SKM-1 treated with dmso at 0.1 percent for 144 hours (cell line): Measurements from ENCODE around the gene PSMD13.

Experiments
- DNase-seq: peaks from one replicate; lab custom pipeline; 2025; ENCODE audit not compliant: unreplicated experiment; lab: John Stamatoyannopoulos, UW

PSMD13 gene

DNA sequence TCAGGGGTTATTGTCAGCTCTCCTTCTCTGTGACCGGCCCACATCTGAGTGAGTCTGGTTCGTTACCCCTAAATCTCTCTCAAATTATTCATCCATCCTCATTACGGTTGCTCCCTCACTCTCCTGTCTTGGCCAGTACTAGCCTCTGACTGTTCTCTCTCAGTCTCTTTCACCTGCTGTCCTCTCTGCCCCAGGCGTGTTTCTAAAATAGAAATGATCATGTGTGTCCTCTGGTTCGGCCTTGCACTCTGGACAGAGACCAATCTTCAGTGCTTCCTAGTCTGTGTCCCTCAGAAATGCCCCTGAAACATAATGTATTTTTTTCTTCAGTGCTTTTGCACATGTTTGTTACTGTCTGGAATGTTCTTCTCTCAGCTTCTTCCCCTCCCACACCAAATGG lies 4.9 kb downstream of the PSMD13 start:
- no peak for DNase-seq

DNA sequence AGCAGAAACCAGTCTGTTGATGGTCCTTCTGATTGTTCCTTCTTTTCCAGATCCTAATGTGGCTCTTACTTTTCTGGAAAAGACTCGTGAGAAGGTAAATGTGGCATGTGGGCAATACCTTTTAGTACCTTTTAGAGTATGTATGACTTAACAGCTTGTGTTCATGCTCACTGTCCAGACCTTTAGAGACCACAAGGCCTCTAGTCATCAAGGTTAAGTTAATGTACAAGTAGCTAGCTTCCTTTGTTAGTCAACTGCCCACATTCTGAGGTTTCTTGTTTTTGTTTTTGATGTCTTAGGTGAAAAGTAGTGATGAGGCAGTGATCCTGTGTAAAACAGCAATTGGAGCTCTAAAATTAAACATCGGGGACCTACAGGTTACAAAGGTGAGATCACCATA lies 7.6 kb downstream of the PSMD13 start:
- no peak for DNase-seq

DNA sequence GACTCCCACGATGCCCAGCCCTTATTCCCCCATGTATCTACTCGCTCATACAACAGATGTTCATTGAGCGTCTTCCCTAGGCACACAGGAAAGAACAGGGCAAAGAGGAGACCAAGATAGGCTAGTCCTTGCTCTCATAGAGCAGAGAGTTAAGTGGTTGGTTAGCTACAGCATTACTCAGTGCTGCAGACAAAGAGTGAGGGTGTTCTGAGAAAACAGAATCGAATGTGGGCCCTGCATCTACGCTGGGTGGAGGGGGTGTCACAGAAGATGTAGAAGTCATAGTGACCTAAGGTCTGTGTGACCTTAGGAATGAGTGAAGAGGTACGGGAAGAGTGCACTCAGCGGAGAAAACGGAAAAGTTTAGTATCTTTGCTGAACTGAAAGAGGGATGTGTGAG lies 12.3 kb downstream of the PSMD13 start:
- DNase-seq = no peak

DNA sequence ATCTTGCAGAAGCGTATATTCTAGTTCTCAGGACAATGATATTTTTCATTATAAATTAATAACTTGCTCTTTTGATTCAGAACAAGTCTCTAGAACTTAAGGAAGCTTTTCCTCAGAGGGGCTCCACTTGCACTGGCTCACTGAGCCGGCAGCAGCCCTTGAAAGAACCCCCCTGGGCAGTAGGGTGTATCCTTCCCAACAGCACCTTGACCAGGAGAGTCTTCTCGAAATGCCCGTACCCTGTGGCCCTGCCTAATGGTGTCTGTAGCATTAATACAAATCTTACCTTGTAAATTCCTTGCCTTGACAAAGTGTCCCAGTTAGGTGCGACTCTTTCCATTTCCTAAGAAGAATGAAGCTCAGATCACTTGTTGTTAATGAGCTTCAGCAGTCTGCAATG lies 13.5 kb downstream of the PSMD13 start:
- no peak for DNase-seq

DNA sequence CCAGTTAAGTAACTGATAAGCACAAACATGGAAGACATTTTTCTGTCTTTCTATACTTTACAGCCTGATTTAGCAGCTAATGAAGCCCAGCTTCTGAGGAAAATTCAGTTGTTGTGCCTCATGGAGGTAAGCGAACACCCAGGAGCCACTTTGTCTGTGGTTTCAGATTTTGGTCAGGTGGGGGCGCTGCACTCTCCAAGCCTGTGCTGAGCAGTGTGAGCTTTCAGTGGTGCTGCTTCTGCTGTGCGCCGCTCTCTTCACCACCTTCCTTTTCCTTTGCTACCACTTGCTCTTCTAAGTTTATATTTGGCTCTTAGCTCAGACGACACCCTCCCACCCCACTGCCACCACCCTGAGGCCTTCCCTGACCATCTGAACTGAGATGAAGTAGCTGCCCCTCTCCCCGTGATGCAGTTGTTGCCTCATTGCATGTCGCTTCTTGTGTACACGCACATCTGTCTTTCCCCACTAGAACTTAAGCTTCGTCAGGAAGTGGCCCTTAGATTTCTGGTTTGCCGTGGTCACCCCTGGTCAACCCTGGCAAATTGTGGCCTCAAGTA lies 14.0 kb downstream of the PSMD13 start:
- peak; percentile 33 for DNase-seq

DNA sequence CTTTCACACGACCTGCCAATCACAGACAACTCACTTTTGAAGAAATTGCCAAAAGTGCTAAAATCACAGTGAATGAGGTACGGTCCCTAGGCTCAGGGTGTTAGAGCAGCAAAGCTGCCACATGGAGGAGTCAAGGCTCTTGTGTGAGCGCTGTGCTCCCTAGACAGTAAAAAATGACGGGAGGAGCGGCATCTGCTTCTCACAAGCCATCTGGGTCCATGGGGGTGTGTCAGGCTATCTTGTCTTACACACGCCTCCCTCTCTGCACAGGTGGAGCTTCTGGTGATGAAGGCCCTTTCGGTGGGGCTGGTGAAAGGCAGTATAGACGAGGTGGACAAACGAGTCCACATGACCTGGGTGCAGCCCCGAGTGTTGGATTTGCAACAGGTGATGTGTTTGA lies 14.8 kb downstream of the PSMD13 start:
- DNase-seq = no peak

DNA sequence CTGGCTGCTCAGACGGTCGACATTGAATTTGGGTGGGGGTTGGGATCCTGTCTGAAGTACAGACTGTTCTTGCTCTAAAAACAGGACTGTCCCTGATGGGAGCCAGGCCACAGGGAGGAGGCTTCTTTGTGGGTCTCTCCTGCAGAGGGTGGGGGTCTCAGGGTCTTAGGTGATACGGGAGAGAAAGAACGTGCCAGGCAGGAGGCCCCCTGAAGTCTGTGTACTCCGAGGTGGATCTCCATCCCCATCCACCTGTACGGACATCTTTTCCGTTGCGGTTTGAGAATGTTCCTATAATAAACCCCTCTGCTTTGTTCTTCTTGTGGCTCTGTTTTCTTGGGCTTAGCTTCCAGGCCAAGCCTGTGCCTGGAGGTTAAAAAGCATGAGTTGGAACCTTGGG lies 15.9 kb downstream of the PSMD13 start:
- no peak for DNase-seq

DNA sequence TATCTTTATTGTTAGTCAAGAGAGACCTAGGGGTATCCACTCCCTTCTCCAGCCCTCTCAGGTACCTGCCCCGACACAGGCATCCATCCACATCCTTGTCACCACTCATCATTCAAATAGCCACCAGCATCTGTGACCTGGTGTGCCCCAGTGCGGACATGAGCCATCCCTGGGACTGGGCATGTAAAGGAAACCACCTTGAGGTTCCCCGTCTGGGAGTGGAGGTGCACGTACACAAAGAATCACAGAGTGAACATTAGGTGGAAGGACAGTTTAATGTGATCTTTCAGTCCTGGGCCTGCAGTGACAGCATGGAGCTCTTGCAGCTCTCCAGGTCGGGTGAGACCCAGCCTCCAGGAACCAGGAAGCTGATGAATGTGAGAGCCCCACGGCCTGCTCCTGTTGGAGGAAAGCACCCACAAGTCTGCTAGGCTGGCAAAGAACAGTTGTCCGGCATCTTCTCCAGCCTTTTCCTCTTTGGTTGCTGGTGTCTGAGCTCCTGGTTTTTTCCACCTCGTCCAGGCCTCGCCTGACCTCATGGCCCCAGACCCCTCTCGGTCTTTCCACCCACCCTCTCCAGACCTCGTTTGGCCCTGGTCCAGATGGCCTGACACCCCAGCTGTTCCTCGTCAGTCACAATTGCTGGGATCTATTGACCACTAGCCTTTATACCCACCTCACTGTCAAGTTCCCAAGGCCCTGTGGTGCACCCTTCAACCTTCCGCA lies 16.5 kb downstream of the PSMD13 start:
- no peak for DNase-seq

DNA sequence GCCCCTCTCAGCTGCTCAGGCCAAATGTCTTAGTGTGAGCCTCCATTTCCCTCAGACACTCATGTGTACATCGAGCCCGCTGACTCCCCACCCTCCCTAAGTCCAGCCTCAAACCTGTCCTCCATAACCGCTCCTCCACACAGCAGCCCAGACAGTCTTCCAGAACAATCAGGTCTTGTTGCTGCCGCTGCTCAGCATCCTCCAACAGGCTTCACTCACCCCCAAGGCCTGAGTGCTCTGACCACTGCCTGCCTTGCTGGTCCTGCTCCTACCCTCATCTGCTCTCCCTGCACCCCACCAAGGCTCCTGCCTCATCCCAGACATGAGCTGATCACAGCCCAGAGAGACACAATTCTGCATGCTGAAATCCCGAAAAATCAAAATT lies 17.1 kb downstream of the PSMD13 start:
- DNase-seq = no peak

DNA sequence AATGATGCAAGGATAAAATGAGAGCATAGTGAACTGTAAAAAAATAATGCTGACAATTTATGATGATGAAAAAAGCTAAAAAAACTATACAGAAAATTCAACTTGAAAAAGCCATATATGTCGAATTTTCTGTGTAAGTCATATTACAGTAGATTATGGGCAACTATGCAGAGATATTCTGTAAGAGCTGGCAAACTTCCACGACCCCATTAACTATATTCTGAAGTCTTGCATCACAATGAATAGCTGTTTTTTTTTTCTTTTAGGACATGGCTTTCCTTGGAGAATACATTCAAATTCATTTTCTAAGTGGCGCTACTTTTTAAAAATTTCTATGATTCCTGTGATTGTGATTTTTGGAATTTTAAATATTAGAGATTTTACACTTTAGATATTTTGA lies 18.4 kb downstream of the PSMD13 start:
- DNase-seq = no peak

DNA sequence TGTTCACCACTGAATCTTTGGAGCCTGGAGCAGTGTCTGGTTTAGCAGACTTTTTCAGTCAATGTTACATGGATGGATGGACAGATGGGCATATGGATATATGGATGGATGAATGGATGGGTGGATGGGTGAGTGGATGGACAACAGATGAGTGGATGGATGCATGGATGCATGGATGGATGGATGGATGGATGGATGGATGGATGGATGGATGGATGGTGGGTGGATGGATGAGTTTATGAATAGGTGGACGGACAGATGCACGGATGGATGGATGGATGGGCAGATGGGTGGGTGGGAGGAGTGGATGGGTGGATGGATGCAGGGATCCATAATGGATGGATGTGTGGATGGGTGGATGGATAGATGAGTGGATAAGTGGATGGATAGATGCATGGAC lies 19.0 kb downstream of the PSMD13 start:
- no peak for DNase-seq

DNA sequence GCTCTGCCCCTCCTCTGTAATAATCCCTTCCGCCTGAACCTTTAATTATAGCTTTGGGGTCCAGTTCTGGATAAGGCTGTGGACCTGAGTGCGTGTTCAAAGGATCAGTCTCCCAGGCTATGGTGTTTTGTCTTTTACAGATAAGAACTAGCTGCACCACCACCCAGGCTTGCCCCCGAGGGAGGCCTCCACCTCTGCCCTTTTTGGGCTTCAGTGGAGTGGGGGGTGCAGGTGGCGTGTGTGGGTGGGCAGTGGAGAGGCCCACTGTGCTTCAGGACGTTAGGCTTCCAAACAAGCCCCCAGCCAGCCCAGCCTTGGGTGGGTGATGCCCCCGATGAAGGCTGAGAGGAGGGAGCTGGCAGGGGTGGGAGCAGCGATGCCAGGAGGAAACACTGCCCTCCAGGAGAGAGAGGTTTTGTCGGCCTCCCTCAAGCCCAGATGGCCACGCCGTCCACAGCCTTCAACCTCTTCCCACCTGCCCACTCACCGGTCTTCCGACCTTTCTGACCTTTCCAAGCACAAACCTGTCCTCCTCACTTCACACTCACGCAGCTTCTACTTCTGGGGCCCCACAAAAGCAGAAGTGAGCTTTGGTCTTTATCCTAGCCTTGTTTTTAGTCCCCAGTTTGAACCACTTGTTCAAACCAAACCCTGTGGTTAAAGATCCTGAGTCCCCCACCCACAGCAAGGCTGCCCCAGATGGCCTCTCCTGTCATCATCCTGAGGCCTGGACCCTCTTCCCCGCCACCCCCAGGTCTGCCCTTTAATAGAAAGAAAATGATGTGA lies 20.4 kb downstream of the PSMD13 start:
- DNase-seq = peak; percentile 47

DNA sequence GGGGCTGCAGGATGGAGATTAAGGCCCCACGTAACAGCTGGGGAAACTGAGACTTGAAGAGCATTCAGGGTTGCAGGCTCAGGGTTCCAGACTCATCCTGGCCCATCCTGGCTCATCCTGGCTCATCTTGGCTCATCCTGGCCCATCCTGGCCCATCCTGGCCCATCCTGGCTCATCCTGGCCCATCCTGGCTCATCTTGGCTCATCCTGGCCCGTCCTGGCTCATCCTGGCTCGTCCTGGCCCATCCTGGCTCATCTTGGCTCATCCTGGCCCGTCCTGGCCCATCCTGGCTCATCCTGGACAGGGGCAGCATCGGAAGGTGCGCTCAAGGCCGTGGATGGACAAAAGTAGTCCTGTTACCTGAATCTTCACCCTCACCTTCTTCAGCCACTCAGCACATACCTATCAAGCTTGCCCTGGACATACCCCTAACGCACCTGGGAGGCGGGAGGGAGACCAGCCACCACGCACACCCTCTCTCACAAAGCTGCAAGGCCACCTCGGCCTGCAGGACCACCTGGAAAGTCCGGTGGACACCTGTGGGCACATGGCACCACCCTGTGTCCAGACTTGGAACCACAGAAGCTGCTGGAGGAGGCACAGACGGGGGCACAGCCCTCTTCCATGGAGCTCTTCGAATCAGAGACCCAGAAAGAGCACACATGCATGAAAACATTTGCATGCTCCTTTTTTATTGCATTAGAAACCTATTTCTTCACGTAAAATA lies 21.2 kb downstream of the PSMD13 start:
- no peak for DNase-seq

DNA sequence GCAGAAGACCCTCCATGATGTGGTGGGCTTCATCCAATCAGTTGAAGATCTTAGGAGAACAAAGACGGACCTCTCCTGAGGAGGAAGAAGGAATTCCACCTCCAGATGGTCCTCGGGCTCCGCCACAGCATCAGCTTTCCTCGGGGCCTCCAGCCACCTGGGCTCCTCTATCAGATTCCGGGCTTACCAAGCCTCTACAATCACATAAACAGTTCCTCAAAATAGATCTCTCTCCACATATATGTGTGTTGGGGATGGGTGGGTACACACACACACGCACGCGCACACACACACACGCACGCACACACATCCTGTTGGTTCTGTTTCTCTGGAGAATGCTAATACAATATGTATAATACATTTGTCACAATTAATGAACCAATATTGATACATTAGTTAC lies 22.6 kb downstream of the PSMD13 start:
- no peak for DNase-seq

DNA sequence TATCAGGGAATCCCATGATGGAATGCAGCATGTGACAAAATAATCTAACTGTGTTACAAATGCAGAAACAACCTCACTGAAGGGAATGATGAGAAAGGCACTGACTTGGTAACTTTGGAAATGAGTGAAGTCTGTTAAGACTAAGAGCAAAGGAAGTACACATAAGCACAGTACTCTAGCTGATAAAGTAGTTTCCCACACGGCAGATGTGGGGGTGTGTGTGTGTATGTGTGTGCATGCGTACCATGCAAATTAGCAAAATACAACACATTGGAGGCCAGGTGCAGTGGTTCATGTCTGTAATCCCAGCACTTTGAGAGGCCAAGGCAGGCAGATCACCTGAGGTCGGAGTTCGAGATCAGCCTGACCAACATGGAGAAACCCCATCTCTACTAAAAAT lies 24.8 kb downstream of the PSMD13 start:
- DNase-seq = no peak

DNA sequence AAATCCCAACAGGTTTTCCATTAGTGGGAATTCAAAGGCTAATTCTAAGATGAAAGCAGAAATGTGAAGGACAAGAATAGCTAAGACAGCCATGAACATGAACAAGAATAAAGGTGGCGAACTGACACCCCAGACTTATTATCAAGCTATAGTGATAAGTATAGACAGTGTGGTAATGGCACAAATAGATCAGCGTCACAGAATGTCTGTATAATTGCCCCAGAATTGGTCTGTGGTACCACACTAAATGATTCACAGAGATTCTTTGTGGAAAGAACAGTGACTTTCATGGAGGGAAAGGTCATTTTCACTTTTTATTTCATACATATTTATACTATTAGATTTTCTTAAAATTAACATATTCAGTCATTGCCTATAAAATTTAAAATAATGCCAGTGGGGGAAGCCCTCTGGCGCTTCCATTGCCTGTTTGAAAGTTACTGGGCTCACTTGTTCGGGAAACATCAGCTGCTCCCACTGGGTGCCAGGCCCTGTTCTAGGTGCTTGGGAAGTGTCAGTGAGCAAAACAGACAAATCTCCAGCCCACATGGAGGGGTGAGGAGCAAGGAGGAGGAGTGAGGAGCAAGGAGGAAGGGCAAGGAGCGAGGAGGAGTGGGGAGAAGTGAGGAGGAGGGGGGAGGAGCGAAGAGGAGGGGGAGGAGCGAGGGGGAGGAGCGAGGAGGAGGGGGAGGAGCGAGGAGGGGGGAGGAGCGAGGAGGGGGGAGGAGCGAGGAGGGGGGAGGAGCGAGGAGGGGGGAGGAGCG lies 30.1 kb downstream of the PSMD13 start:
- peak; percentile 52 for DNase-seq

DNA sequence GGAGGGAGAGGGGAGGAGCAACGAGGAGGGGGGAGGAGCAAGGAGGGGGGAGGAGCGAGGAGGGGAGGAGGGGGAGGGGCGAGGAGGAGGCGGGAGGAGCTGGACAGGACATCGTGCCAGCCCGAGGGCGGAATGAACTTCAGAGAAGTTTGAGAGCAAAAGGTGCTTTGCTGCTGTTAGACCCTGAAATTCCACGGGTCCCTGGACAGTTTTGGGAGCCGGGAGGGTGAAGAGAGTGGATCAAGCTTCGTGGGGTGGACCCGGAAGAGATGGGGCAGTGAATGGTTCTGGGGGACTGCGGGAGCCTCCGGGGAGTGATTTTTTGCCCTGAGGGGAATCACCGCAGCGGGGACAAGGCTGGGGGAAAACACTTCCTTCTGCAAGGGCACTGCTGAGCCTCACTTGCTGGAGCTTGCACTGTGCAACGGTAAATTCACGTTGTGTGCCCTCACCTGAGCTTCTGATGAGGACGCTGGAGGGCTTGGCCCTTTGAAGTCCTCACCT lies 30.8 kb downstream of the PSMD13 start:
- DNase-seq = peak; percentile 45

DNA sequence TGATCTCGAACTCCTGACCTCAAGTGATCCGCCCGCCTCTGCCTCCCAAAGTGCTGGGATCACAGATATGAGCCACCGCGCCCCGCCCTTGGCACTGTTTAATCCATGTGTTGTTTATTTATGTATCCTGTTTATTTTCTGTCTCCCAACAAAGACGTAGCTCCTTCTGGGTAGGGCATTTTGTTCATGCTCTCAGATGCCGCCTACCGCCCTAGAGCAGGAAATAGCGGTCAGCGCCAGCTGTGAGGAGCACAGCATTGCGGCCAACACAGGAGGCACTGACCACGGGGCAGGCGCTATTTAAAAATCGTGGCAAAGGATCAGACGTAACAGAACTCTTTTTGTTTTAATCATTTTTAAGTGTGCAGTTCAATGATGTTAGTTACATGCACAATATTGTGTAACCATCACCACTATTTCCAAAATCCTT lies 32.0 kb downstream of the PSMD13 start:
- peak; percentile 66 for DNase-seq

DNA sequence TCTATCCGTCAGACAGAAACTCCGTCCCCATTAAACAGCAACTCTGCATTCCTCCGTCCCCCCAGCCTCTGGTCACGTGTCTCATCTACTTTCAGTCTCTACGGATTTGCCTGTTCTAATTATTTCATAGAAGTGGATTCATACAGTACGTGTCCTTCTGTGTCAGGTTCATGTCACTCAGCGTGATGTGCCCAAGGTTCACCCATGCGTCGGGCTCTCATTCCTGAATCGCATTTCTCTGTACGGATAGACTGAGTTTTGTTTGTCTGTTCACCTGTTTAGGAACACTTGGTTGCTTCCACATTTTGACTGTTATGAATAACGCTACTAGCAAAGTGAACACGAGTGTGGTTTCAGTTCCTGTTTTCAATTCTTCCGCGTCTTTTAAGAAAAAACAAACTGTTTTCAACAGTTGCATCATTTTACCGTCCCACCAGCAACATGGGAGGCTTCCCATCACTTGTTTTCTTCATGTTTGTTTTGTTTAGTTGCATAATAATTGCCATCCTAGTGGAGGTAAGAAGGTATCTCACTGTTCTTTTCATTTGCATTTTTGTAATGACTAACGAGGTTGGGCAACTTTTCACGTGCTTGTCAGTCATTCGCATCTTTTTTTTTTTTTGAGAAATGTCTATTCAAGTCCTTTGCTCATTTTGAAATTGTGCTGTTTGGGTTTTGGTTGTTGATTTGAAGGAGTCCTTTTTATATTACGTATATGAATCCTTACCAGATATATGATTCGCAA lies 32.5 kb downstream of the PSMD13 start:
- peak; percentile 87 for DNase-seq
